ENCODE results near the gene ATP2A1.

- TF ChIP-seq CTCF (IDR thresholded peaks at IDR 0.05) = no peak
- no peak for TF ChIP-seq EZH2phosphoT487 (IDR thresholded peaks at IDR 0.05)
- TF ChIP-seq EZH2 (IDR thresholded peaks at IDR 0.05) = no peak
Observed at GRCh38 chr16:28879261-28879840, 1.1 kb downstream of the ATP2A1 start.

Measured in neural progenitor cell (in vitro differentiated cells).